HepG2 (cell line): ENCODE data around the gene TNS4. TPM values are rescaled to one million over a fixed set of nuclear protein-coding genes. Genes with fewer than 3 reads are reported as not detected.

ENCODE experiments used
- ATAC-seq: fragments of 200-7000 bp; cut with Tn5 transposase; 3 replicates; pipeline ENCODE4 v1.9.1; 2020; ENCODE audit warnings: mild to moderate bottlenecking, moderate library complexity
- BruUV-seq: library from RNA; stranded (reverse); fragments of 400-500 nt; replicated peaks from 2 replicates; lab custom pipeline; 2021; lab: Mats Ljungman, UMichigan
- CTCF ChIA-PET: fragments of 300-600 bp; formaldehyde crosslinking; extraction: SDS; loops from one replicate; lab custom pipeline; 2021; ENCODE audit warnings: low total read pairs, inconsistent platforms, low intra/inter-chr PET ratio; lab: Yijun Ruan, JAX
- POLR2A ChIA-PET: fragments of 350-600 bp; sonication (Branson Sonifier 250); formaldehyde crosslinking; loops from one replicate; lab custom pipeline; 2020; ENCODE audit warnings: antibody characterized with exemption, inconsistent platforms; lab: Yijun Ruan, JAX
- DNase-seq: peaks from one replicate; pipeline ENCODE4 v3.0.0-alpha.2; 2015; ENCODE audit warnings: low spot score
- FAIRE-seq: peaks from 3 replicates; lab custom pipeline; 2011; peaks lifted over from hg19 to GRCh38; lab: Jason Lieb, UNC
- H2AFZ ChIP-seq: one replicate; pipeline ENCODE4 v1.6.1; 2011; ENCODE audit warnings: low read length, inconsistent platforms
- H3K27ac ChIP-seq: fragments of 300-600 bp; 3 replicates; pipeline ENCODE4 v1.8.0; 2011; ENCODE audit warnings: mixed run types, mild to moderate bottlenecking, mixed read lengths, low read length, inconsistent platforms; ENCODE audit not compliant: insufficient read depth; ENCODE audit errors: extremely low read length
- H3K27me3 ChIP-seq, 2 experiments: fragments of 200-600 bp in 1 of 2; 2 replicates in 1 of 2; 3 replicates in 1 of 2; pipeline versions ENCODE4 v1.6.0 to v1.8.0; 2011; ENCODE audit warnings: low read length in 2 of 2, mild to moderate bottlenecking in 2 of 2, moderate library complexity in 2 of 2, inconsistent platforms in 1 of 2; ENCODE audit not compliant: insufficient read depth in 2 of 2, control insufficient read depth in 1 of 2
- H3K36me3 ChIP-seq, 2 experiments: fragments of 200-600 bp in 1 of 2; replicated peaks in 1 of 2; 2 replicates in 1 of 2; 3 replicates in 1 of 2; pipeline versions ENCODE4 v1.5.1 to v1.8.0; 2011; ENCODE audit warnings: low read length in 2 of 2, inconsistent platforms in 1 of 2; ENCODE audit not compliant: insufficient read depth in 2 of 2, control insufficient read depth in 1 of 2
- H3K4me1 ChIP-seq: 2 replicates; pipeline ENCODE4 v1.5.1; 2012; ENCODE audit warnings: low read length, inconsistent platforms; ENCODE audit not compliant: insufficient read depth
- H3K4me2 ChIP-seq: 2 replicates; pipeline ENCODE4 v1.6.0; 2011; ENCODE audit warnings: low read depth, low read length, inconsistent platforms
- H3K4me3 ChIP-seq, 3 experiments: fragments of 200-600 bp in 1 of 3; sonication (generic), shearing (Covaris generic) in 1 of 3; replicated peaks in 1 of 3; 2 replicates each; pipeline ENCODE4 v1.5.1; 2011 to 2016; ENCODE audit warnings: low read length in 3 of 3, inconsistent platforms in 2 of 3, low read depth in 2 of 3, mild to moderate bottlenecking in 2 of 3, control low read depth in 1 of 3, mixed read lengths in 1 of 3; ENCODE audit not compliant: insufficient read depth in 1 of 3
- H3K79me2 ChIP-seq: one replicate; pipeline ENCODE4 v1.6.1; 2011; ENCODE audit warnings: low read length, inconsistent platforms; ENCODE audit not compliant: insufficient read depth
- H3K9ac ChIP-seq: 2 replicates; pipeline ENCODE4 v1.6.0; 2011; ENCODE audit warnings: mild to moderate bottlenecking, low read depth, low read length, inconsistent platforms; ENCODE audit not compliant: insufficient read depth
- H3K9me3 ChIP-seq: 2 replicates; pipeline ENCODE4 v1.5.1; 2012; ENCODE audit warnings: mild to moderate bottlenecking, low read length
- H4K20me1 ChIP-seq: 2 replicates; pipeline ENCODE4 v1.6.0; 2011; ENCODE audit warnings: inconsistent platforms, mild to moderate bottlenecking, low read length, moderate library complexity; ENCODE audit not compliant: insufficient read depth
- ARHGAP35 ChIP-seq: sonication (generic); formaldehyde crosslinking; IDR thresholded peaks from 2 replicates; pipeline ENCODE4 v1.9.0; 2022; ENCODE audit warnings: mild to moderate bottlenecking, inconsistent platforms, moderate library complexity, missing genetic modification reagents, borderline replicate concordance
- CHCHD3 ChIP-seq: sonication (generic); formaldehyde crosslinking; IDR thresholded peaks from 2 replicates; pipeline ENCODE4 v1.8.0; 2022; ENCODE audit warnings: mild to moderate bottlenecking, missing genetic modification reagents, moderate library complexity
- HMGA1 ChIP-seq: sonication (generic); formaldehyde crosslinking; conservative IDR thresholded peaks from 2 replicates; pipeline ENCODE4 v1.4.0; 2020; ENCODE audit warnings: missing genetic modification reagents
- HNRNPL ChIP-seq: fragments of 200-400 bp; formaldehyde crosslinking; IDR thresholded peaks from 2 replicates; pipeline ENCODE4 v1.6.1; 2017; ENCODE audit warnings: mild to moderate bottlenecking, low read depth, low read length
- NR1H2 ChIP-seq: sonication (generic); formaldehyde crosslinking; IDR thresholded peaks from 2 replicates; pipeline ENCODE4 v1.8.1; 2022; ENCODE audit warnings: low read depth, missing genetic modification reagents, borderline replicate concordance
- RBM39 ChIP-seq: fragments of 200-400 bp; formaldehyde crosslinking; IDR thresholded peaks from one replicate; pipeline ENCODE4 v1.6.1; 2018; ENCODE audit warnings: antibody characterized with exemption, mild to moderate bottlenecking, low read depth, low read length; ENCODE audit not compliant: poor library complexity, severe bottlenecking
- ZFYVE20 ChIP-seq: sonication (generic); formaldehyde crosslinking; IDR thresholded peaks from 2 replicates; pipeline ENCODE4 v1.8.0; 2023; ENCODE audit warnings: low read depth, mild to moderate bottlenecking, moderate library complexity, missing genetic modification reagents, borderline replicate concordance
- ZNF354B ChIP-seq: sonication (generic); formaldehyde crosslinking; IDR thresholded peaks from 2 replicates; pipeline ENCODE4 v1.8.0; 2022; ENCODE audit warnings: mild to moderate bottlenecking, missing genetic modification reagents
- ZNF451 ChIP-seq: sonication (generic); formaldehyde crosslinking; IDR thresholded peaks from 2 replicates; pipeline ENCODE4 v1.5.0; 2020; ENCODE audit warnings: mild to moderate bottlenecking, missing genetic modification reagents
- ZNF510 ChIP-seq: sonication (generic); formaldehyde crosslinking; IDR thresholded peaks from 2 replicates; pipeline ENCODE4 v1.4.0; 2020; ENCODE audit warnings: low read depth, mild to moderate bottlenecking, missing genetic modification reagents
- ZNF572 ChIP-seq: sonication (generic); formaldehyde crosslinking; IDR thresholded peaks from 2 replicates; pipeline ENCODE4 v1.5.1; 2020; ENCODE audit warnings: mild to moderate bottlenecking, missing genetic modification reagents
- WGBS: methylation state at CpG from one replicate; pipeline ENCODE4 v1.1.6; 2017; ENCODE audit warnings: low lambda C conversion rate; 5-methylcytosine and 5-hydroxymethylcytosine counted together
- in situ Hi-C: cut with HindIII; loops from 2 replicates; pipeline ENCODE4 v1.10.0; 2017; ENCODE audit warnings: low pct_unique_long_range_greater_than_20kb; ENCODE audit not compliant: extremely low pct_ligation_motif_present
- intact Hi-C: fragments of 100-400 bp; cut with micrococcal nuclease; formaldehyde crosslinking; loops from one replicate; pipeline ENCODE4 v1.10.0; 2022; ENCODE audit not compliant: unreplicated experiment
- polyA plus RNA-seq, 8 experiments: library from polyadenylated mRNA; depleted of rRNA in 3 of 8; stranded (reverse) in 7 of 8; unstranded in 1 of 8; fragments of >200 nt; fragmentation: Illumina TruSeq in 4 of 8; extraction: Trizol in 4 of 8; gene quantifications; 2 replicates each; pipeline versions ENCODE4 v1.2.1 to v1.2.3, GENCODE V29; 2011 to 2016; ENCODE audit warnings: low read depth in 4 of 8, missing spikeins in 1 of 8, mixed read lengths in 1 of 8; ENCODE audit not compliant: insufficient read depth in 1 of 8
- total RNA-seq, 5 experiments: library from RNA; depleted of rRNA; stranded (reverse); fragments of >200 nt; fragmentation: Illumina TruSeq; extraction: Trizol; gene quantifications; 2 replicates each; pipeline ENCODE4 v1.2.3, GENCODE V29; 2016; ENCODE audit warnings: low read depth in 1 of 5
- TF ChIP-seq, protein P1 (sequence below): sonication (generic); formaldehyde crosslinking; IDR thresholded peaks from 2 replicates; pipeline ENCODE4 v1.8.0; 2022; ENCODE audit warnings: mild to moderate bottlenecking, missing genetic modification reagents, moderate library complexity
- TF ChIP-seq, protein P2 (sequence below): sonication (generic); formaldehyde crosslinking; IDR thresholded peaks from 2 replicates; pipeline ENCODE4 v1.4.0; 2020; ENCODE audit warnings: missing genetic modification reagents, mild to moderate bottlenecking, borderline replicate concordance
- TF ChIP-seq, protein P3 (sequence below): IDR thresholded peaks from 2 replicates; pipeline ENCODE4 v1.6.1; 2016; ENCODE audit warnings: mild to moderate bottlenecking
- TF ChIP-seq, protein P4 (sequence below): sonication (generic); formaldehyde crosslinking; IDR thresholded peaks from 2 replicates; pipeline ENCODE4 v1.4.0; 2020; ENCODE audit warnings: mild to moderate bottlenecking, missing genetic modification reagents
- TF ChIP-seq, protein P5 (sequence below): sonication (generic); formaldehyde crosslinking; IDR thresholded peaks from 2 replicates; pipeline ENCODE4 v1.8.0; 2022; ENCODE audit warnings: missing genetic modification reagents, mild to moderate bottlenecking, borderline replicate concordance

TNS4 gene
- total and polyA plus RNA-seq, 2 of the 13 experiments (the other 11 are each of a cell fraction or from before 2014, with no cell fraction given) = 0.58 to 2.1 TPM

DNA sequence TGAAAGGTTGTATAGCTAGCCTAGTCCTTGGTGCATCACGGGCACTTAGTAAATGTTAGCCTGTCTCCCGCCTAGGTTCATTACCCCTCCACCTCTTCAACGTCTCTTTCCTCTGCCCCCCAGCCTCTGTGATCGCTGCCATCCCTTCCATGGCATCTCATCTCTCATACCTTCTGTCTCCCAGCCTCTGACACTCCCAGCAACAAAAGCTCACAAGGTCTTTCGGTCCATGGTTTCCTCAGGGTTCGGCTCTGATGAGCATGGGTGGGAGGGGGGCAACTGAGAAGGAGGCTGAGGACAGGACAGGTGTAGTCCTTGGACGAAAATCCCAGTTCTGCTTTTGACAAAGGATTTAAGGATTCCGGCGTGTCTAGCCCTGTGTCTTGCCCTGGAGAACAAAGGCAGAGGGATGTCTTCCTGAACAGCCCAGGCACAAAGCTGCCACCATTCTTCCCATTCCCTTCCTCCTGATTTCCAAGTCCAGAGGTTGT, 47.1 kb upstream of the TNS4 start:
- no peak for FAIRE-seq
- CTCF ChIA-PET = no interaction called here
- Histone ChIP-seq H3K27me3 (no peaks in the 10 kb centered on the region), H2AFZ (no peak overlapping the region), H3K4me3 (peak overlapping the region; percentile 10 to 58 (median 16); a peak in 5 of 6 replicates), H4K20me1 (no peaks in the 10 kb centered on the region), H3K79me2 (no peaks in the 10 kb centered on the region), H3K9me3 (no peaks in the 10 kb centered on the region), H3K4me2 (peak overlapping the region; percentile 90), H3K4me1 (peaks cover 73% of the 10 kb centered on the region), H3K27ac (peak overlapping the region; percentile 85), H3K9ac (peak overlapping the region; percentile 70), H3K36me3 (no peaks in the 10 kb centered on the region)
- WGBS = 38% methylated on average over 9 of the region's 9 CpGs
- DNase-seq = no peak
- intact Hi-C loops (no loop called here), in situ Hi-C loops (no loop called here)
- POLR2A ChIA-PET = interaction anchor here (0.6 to 4.3 kb wide), 20 partner anchors 10 to 1140 kb away, joined by 3 to 106 read pairs (median 5); partner anchors contain the start of genes EIF1, IGFBP4, KRT19 and TOP2A
- ATAC-seq = no peak
- no TSS peak for BruUV-seq
- no peak for TF ChIP-seq RBM39
- TF ChIP-seq, protein P1, sequence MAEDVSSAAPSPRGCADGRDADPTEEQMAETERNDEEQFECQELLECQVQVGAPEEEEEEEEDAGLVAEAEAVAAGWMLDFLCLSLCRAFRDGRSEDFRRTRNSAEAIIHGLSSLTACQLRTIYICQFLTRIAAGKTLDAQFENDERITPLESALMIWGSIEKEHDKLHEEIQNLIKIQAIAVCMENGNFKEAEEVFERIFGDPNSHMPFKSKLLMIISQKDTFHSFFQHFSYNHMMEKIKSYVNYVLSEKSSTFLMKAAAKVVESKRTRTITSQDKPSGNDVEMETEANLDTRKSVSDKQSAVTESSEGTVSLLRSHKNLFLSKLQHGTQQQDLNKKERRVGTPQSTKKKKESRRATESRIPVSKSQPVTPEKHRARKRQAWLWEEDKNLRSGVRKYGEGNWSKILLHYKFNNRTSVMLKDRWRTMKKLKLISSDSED (CRISPR knock-in tag) = no peak
- TF ChIP-seq ZNF572 (CRISPR knock-in tag) = peak; percentile 93
- TF ChIP-seq, protein P2, sequence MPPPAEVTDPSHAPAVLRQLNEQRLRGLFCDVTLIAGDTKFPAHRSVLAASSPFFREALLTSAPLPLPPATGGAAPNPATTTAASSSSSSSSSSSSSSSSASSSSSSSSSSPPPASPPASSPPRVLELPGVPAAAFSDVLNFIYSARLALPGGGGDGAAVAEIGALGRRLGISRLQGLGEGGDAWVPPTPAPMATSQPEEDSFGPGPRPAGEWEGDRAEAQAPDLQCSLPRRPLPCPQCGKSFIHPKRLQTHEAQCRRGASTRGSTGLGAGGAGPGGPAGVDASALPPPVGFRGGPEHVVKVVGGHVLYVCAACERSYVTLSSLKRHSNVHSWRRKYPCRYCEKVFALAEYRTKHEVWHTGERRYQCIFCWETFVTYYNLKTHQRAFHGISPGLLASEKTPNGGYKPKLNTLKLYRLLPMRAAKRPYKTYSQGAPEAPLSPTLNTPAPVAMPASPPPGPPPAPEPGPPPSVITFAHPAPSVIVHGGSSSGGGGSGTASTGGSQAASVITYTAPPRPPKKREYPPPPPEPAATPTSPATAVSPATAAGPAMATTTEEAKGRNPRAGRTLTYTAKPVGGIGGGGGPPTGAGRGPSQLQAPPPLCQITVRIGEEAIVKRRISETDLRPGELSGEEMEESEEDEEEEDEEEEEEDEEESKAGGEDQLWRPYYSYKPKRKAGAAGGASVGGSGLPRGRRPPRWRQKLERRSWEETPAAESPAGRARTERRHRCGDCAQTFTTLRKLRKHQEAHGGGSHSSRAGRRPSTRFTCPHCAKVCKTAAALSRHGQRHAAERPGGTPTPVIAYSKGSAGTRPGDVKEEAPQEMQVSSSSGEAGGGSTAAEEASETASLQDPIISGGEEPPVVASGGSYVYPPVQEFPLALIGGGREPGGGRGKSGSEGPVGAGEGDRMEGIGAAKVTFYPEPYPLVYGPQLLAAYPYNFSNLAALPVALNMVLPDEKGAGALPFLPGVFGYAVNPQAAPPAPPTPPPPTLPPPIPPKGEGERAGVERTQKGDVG (CRISPR knock-in tag) = 0 out of 2 replicates have a peak, but pooled peaks have one; percentile 8
- 0 out of 2 replicates have a peak, but pooled peaks have one; percentile 71 for TF ChIP-seq NR1H2 (CRISPR knock-in tag)
- TF ChIP-seq, protein P3, sequence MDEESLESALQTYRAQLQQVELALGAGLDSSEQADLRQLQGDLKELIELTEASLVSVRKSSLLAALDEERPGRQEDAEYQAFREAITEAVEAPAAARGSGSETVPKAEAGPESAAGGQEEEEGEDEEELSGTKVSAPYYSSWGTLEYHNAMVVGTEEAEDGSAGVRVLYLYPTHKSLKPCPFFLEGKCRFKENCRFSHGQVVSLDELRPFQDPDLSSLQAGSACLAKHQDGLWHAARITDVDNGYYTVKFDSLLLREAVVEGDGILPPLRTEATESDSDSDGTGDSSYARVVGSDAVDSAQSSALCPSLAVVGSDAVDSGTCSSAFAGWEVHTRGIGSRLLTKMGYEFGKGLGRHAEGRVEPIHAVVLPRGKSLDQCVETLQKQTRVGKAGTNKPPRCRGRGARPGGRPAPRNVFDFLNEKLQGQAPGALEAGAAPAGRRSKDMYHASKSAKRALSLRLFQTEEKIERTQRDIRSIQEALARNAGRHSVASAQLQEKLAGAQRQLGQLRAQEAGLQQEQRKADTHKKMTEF (CRISPR knock-in tag) = no peak
- TF ChIP-seq, protein P4, sequence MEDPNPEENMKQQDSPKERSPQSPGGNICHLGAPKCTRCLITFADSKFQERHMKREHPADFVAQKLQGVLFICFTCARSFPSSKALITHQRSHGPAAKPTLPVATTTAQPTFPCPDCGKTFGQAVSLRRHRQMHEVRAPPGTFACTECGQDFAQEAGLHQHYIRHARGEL (CRISPR knock-in tag) = no peak
- no peak for TF ChIP-seq HMGA1 (CRISPR knock-in tag)
- 0 out of 2 replicates have a peak, but pooled peaks have one; percentile 35 for TF ChIP-seq CHCHD3 (CRISPR knock-in tag)
- TF ChIP-seq ARHGAP35 (CRISPR knock-in tag) = 0 out of 2 replicates have a peak, but pooled peaks have one; percentile 7
- TF ChIP-seq HNRNPL = 0 out of 2 replicates have a peak, but pooled peaks have one; percentile 0
- TF ChIP-seq ZNF510 (CRISPR knock-in tag) = 0 out of 2 replicates have a peak, but pooled peaks have one; percentile 18
- TF ChIP-seq, protein P5, sequence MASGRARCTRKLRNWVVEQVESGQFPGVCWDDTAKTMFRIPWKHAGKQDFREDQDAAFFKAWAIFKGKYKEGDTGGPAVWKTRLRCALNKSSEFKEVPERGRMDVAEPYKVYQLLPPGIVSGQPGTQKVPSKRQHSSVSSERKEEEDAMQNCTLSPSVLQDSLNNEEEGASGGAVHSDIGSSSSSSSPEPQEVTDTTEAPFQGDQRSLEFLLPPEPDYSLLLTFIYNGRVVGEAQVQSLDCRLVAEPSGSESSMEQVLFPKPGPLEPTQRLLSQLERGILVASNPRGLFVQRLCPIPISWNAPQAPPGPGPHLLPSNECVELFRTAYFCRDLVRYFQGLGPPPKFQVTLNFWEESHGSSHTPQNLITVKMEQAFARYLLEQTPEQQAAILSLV (CRISPR knock-in tag) = no peak
- 0 out of 2 replicates have a peak, but pooled peaks have one; percentile 19 for TF ChIP-seq ZNF451 (CRISPR knock-in tag)
- 0 out of 2 replicates have a peak, but pooled peaks have one; percentile 64 for TF ChIP-seq ZFYVE20
- 0 out of 2 replicates have a peak, but pooled peaks have one; percentile 77 for TF ChIP-seq ZNF354B (CRISPR knock-in tag)
